Superior temporal gyrus (tissue), 1 donor: Measurements from ENCODE around the gene ADK.
"Not testable (repeated sequence)": the region's sequence is repeated elsewhere in the genome, so short reads cannot be mapped to it uniquely, and the experiment has no call there.

Source experiments
- DNase-seq: peaks from one replicate; pipeline ENCODE4 v3.0.0-alpha.2; 2016; ENCODE audit errors: extremely low spot score

ADK gene

DNA sequence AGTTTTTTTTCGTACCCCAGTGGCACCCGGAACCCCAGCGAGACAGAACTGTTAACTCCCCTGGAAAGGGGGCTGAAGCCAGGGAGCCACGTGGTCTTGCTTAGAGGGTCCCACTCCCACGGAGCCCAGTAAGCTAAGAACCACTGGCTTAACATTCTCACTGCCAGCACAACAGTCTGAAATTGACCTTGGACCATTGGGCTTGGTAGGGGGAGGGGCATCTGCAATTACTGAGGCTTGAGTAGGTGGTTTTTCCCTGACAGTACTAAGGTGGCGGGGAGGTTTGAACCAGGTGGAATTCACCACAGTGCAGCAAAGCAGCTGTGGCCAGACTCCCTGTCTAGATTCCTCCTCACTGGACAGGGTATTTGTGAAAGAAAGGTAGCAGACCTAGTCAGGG, 196.5 kb downstream of the ADK start:
- no peak for DNase-seq

DNA sequence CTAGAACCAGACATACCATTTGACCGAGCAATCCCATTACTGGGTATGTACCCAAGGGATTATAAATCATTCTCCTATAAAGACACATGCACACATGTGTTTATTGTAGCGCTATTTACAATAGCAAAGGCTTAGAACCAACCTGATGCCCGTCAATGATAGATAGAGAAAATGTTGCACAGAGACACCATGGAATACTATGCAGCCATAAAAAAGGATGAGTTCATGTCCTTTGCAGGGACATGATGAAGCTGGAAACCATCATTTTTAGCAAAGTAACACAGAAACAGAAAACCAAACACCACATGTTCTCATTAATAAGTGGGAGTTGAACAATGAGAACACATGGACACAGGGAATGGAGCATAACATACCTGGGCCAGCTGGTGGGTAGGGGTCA, 202.0 kb downstream of the ADK start:
- DNase-seq, result not testable (repeated sequence)

DNA sequence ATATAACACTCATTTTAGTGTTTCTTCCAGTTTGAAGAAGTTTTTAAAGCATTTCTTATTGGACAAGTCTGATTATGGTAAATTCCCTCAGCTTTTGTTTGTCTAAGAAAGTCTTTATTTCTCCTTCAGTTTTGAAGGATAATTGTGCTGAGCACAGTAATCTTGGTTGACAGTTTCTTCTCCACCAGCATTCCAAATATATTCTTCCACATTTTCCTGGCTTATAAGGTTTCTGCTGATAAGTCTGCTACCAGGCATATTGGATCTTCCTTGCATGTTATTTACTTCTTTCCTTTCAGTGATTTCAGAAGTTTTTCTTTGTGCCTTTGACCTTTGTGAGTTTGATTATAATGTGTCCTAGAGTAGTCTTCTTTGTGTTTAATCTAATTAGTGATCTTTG, 210.7 kb downstream of the ADK start:
- DNase-seq, result no peak

DNA sequence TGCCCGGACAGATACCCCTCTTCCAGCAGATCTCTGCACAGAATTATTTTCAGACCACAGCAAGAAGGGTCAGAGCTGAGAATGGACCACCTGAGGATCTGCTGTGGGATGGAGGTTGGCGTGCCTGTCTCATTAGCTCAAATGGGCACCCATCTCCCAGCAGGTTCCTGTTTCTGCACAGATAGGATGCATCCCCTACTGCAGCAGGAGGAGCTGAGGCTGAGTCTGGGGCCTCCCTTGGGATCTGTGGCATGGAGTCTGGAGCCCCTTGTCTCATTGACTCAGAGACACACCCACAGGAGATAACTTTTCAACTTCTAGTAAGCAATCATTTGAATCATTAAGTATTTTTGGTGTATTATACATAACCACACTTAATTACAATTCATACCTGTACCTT, 212.7 kb downstream of the ADK start:
- no peak for DNase-seq

DNA sequence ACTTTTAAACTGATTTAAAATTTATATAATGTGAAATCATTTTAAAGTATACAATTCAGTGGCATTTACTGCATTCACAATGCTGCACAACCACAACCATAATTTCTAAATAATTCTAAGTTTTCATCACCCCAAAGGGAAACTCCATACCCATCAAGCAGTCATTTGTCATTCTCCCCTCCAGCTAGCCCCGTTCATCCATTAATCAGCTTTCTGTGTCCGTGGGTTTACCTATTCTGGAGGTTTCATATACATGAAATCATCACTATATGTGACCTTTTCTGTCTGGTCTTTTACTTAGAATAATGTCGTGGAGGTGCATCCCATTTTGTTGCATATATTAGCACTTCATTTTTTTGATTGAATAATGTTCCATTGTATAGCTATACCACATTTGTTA, 214.1 kb downstream of the ADK start:
- no peak for DNase-seq

DNA sequence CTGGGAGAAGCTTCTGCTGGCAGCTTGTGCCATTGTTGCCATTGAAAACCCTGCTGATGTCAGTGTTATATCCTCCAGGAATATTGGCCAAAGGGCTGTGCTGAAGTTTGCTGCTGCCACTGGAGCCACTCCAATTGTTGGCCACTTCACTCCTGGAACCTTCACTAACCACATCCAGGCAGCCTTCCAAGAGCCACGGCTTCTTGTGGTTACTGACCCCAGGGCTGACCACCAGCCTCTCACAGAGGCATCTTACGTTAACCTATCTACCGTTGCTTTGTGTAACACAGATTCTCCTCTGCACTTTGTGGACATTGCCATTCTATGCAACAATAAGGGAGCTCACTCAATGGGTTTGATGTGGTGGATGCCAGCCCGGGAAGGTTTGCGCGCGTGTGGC, 220.7 kb downstream of the ADK start:
- DNase-seq, result no peak

DNA sequence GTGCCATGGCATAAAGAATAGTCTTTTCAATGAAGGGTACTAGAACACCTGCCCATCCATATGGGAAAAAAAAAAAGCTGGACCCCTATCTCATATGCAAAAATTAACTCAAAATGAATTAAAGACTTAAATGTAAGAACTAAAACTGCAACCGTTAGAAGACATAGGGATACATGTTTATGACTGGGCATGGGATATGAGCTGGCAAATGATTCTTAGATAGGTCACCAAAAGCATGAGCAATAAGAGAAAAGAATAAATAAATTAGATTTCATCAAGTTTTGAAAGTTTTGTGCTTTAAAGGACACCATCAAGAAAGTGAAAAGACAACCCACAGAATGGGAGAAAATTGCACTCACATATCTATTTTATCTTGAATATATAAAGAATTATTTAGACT, 222.0 kb downstream of the ADK start:
- no peak for DNase-seq

DNA sequence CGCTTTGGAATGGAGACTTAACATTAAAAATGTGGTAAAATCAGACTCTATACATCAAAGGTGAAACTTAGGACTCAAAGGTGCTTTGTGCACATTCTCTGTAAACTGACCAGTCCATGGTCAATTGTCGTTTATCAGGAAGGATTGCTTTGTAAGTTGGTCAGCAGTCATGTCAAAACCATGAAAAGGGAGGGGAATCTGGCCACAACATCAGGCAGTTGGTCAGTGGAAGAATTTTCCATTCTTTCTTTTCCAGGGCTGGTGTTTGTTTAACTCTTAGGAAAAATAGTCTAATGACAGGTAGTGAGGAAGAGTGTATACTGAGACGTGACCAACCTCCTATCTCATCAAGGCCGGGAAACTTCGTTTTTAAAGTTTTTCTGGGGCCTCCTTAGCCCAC, 226.5 kb downstream of the ADK start:
- DNase-seq, result no peak

DNA sequence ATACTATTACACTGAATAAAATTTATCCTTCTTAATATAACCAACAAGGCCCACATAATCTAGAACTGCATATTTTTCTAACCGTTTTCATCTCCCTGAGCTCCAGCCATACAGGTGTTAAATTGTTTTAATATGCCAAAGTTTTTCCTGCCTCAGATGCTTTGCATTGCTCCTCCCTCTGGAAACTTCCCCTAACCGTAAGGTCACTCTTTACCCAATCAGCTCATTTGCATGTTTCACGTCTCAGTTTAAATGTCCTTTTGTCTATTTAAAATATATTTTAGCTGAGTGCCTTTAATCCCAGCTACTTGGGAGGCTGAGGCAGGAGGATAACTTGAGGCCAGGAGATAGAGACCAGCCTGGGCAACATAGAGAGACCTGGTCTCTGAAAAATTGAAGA, 228.5 kb downstream of the ADK start:
- no peak for DNase-seq

DNA sequence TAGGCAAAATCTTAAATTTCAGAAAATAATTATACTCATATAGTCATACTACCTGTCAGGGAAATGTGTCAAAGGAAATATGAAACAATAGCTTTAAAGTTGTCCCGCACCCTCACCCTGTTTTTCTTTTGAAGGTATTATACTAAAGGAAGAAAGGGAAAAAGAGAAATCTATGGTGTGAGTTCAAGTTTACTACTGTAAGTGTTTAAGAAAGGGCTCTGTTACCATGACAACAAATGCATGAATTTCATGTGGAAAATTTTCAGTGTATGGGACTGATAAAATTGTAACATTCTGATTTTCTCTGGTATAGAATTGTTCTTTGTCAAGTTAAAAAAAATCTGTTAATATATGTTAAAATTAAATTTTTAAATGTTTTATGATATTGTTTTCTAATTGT, 229.8 kb downstream of the ADK start:
- no peak for DNase-seq

DNA sequence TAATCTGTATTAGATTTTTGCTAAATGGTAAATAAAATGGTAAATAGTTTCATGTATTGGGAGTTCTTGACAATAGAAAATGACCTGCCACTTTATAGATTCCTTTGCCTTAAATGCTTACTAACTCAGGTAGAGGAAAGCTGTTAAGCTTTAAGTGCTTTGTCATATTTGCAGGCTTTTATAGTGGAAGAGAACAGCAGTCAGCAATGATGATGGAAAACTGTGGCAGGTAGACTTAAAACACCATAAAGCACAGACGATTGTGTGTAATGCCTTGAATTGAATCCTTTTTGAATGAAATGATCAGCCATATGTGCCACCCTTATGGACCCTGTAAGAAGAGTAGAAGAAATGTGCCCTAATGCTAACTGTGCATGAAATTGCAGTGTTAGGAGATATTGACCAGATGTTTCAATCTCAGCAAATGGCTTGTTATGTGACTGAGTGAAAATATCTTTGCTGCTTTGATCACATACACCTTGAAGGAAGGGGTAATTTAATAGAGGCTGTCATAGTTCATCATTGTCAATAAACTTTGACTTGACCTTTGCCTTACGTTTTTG, 230.4 kb downstream of the ADK start:
- no peak for DNase-seq

DNA sequence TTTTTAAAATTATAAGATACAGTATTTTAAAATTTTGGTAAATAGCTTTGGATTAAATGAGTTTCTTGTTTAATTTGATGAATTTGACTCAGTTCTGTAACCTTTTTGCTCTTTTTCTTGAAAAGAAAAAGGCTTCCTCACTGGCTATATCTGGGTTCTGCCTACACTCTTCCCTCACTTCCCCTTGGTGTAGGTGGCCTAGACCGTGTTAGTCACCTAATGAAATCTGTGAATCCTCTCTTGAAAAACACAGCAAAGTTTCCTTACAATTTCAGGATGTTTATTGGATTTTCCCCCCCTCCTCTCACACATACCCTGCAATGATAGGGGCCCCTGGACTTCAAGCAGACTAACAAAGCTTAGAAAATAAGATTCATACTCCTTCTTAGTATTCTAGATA, 231.6 kb downstream of the ADK start:
- no peak for DNase-seq

DNA sequence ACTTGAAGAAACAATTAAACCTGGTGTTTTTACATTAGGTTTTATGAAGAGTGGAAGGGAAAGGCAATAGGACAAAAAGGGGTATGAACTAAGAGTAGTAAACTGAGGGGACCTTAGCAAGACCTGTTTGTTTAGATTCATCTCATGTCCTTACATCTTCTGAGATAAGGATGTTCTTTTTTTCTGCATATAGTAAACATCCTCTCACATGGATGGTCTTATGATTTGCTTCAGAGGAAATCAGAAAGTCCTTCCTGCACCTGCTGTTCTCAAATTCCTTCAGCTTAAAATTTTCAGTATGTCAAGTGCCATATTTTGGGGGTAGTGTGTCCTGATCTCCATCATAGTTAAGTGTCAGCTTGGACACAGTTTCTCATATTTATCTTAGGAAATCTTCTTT, 232.6 kb downstream of the ADK start:
- DNase-seq, result peak; percentile 27

DNA sequence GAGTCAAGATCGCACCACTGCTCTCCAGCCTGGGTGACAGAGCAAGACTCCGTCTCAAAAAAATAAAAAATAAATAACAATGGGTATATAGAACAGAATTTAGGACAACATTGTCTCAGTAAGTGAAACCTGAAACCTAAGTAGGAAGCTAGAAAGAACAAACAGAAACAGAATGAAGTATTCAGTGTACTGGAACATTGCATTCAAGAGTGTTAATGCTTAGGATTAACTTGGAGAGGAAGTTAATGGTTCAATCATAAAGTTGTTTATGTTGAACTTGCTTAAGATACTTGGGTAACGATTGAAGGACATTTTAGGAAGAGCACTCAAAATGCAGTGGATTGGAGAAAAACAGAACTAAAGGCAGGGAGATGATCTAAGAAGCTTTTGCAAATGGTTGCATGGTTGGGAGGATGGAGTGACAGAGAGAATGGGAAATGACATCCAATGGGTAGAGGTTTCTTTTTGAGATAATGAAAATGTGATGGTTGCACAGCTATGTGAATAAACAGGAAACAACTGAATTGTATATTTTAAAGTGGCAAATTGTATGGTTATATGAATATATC, 233.7 kb downstream of the ADK start:
- no peak for DNase-seq

DNA sequence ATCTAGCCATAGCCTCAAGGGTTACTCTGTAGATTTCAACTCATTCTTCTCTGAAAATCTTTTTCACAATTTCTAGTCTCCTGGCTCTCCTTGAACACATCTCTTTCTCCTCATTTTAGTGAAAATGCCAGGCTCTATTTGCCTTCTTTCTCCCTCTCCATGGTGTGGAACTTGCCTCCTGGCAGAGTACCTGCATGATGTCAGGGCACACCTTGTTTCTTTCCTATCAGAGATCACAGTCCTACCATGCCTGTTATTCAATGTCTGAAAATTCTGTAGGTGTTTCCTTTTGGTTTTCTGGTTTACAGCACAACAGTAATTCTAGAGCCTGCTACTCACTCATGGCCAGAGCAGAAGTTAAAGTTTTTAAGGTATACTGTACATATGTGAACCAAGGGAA, 237.8 kb downstream of the ADK start:
- no peak for DNase-seq

DNA sequence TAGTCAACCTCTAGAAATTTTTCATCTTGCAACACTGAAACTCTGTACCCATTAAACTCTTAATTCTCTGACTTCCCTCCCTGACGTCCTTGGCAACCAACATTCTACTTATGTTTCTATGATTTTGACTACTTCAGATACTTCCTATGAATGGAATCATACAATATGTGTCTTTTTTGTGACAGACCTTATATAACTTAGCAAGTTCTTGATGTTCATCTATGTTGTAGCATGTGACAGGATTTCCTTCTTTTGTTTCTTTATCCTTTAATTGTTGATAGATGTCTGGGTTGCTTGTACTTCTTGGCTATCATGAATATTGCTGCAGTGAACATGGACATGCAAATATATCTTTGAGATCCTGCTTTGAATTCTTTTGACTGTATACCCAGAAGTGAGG, 240.8 kb downstream of the ADK start:
- no peak for DNase-seq

DNA sequence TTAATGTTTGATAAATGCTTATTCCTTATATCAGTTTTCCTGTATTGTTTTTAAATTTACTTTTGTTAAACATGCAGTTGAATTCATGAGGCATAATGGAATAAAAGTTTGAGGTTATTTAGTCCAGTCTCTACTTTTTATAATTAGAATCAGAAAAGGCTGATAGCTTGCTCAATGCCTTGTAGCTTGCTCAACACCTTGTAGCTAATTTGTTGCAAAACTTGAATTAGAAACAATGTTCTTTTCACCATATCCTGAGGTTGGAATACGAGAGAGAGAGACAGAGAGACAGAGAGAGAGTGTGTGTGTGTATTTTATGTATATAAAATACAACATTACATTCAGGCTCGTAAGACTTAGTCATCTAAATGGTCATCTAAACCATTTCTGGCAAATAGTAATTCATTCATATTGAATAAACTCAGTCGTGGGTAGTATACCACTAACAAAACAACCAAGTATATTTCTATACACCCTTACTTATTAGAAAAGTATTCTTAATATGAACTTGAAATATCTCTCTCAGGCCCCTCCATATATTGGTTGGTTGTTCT, 243.5 kb downstream of the ADK start:
- DNase-seq, result no peak

DNA sequence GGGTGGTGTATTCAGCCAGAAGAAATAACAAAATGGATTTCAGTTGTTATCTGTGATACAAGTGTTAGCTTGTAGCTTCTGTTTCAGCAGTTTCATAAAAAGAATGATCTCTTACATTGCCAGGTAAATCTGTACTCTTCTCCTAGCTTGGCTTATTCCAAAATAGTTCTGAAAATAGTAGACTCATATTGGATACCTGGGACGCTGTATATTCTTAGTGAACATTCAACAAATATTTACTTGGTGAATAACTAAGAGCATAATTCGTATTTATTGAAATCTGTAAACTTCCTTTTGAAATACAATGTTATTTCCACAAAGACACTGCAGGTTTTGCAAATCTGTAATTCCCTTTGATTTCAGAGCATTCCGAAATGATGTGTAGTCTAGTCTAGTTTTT, 249.2 kb downstream of the ADK start:
- DNase-seq, result no peak

DNA sequence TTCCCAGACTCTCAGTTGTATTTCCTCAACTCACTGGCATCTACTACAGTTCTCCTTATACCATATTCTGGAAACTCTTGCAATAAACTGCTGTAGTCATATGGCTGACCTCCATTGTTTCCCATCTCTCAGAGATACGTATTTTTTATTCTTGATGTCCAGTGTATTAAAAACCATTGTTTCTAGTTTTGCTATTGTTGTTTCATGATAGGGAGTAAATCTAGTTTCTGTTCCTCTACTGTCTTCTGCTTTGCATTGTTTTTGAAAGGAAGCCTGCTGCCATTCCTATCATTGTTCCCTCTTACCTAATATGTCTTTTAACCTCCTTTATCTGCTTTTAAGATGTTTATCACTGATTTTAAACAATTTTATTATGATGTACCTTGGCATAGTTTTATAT, 255.0 kb downstream of the ADK start:
- no peak for DNase-seq

DNA sequence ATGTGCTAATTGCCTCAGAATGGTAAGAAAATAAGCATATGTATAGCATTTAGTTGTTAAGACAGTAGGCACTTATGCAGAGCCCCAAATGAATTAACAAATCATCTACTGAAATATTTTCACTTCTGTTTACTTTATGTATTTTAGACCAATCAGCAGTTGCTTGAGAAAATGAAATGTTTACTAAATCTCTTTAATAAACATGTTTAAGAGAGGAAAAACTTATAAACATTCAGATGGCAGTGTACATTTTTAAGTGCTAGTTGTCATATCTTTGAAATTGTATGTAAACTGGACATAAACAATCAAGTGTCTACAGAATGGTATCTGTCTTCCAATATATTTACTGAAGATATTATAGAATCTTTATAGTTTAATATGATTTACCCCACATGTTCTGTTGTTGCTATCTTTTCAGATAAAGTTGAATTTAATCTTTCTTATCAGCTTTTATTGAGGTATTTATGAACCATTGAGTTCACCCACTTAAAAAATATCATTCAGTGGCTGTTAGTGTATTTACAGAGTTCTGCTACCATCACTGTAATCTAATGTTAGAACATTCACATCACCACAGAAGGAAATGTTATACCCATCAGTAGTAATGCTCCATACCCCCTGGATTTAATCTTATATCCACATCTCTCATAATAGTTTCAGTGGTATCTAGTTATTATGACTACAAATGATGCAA, 264.3 kb downstream of the ADK start:
- DNase-seq, result no peak

DNA sequence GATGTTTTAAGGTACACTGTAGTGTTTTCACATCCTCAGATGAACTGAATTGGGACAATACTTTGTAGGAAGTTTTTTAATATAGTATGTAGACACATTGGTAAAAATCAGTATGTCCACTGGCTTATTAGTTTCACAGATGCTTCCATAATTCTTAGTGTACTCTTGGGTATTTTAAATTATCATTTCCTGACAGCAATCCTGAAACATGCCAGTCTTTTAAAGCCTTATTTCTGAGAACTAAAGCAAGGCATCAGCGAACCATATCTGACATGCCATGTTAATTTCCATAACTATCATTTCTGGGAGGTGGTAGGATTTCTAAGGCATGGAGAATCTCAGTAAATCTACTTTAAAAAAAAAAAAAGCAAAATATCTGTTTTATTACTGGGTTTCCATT, 266.4 kb downstream of the ADK start:
- no peak for DNase-seq

DNA sequence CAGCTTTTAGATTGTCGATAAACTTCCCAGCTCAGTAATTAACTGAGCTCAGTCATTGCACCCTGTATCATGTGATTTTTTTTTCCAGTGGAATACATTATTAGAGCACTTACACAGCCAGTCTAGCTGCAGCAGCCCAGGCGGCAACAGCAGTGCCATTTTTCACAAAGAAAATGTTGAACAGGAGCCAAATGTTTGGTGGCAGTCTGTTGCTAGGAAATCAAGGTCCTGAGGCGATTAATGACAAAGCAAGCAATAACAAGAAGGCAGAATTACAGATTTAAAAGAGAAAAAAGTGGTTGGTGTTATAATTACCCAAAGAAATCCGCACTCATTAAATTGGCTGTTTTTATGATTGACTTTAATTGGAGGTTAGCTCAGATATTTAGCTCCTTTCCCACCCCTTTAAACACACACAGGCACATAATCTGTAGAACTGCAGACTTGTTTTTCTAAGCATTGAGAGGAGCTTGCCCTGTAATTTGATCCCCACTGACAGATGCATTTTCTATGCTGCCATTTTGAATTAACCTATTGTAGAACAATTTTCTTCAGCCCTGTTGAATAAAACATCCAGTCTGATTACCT, 267.4 kb downstream of the ADK start:
- DNase-seq, result peak; percentile 83

DNA sequence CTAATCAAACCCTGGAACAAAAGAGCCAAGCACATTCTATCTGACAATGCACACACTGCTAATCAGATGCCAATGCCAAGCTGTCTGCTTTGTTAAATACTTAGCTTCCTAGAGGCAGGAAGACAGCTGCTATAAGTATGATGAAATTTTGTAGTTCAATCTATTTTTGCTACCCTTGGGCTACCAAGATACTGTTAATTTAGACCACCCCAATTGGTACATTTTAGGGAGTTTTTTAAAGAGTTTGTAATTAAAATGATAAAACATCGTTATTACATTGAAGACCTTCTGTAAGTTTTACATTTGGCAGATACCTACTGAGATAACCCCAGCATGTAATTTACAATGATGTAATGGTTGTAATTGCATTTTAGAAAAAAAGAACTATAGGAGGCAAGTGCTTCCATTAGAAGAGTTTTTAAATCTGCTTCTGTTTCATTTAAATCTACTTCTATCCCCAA, 268.5 kb downstream of the ADK start:
- no peak for DNase-seq
